Thymus (tissue), 11 donors: ENCODE measurements around the gene ZP3. TPM values are rescaled to one million over a fixed set of nuclear protein-coding genes. Genes with fewer than 3 reads are reported as not detected.
"Not testable (repeated sequence)": the region's sequence is repeated elsewhere in the genome, so short reads cannot be mapped to it uniquely, and the experiment has no call there.

Experiments
- DNase-seq, 9 donors: peaks; one replicate each; pipeline ENCODE4 v3.0.0-alpha.2; 2013; ENCODE audit warnings: low spot score in 9 of 9, low read depth in 6 of 9, missing footprints in 1 of 9
- H3K27ac ChIP-seq, 2 donors: one replicate each; pipeline ENCODE4 v1.5.1; 2013; ENCODE audit warnings: control low read depth in 1 of 2, low read depth in 1 of 2, low read length in 1 of 2, mild to moderate bottlenecking in 1 of 2, moderate library complexity in 1 of 2
- H3K27me3 ChIP-seq, 2 donors: one replicate each; pipeline ENCODE4 v1.5.1; 2013; ENCODE audit warnings: low read length in 1 of 2; ENCODE audit not compliant: control insufficient read depth in 2 of 2, insufficient read depth in 1 of 2
- H3K36me3 ChIP-seq, 2 donors: one replicate each; pipeline ENCODE4 v1.5.1; 2013; ENCODE audit warnings: low read length in 1 of 2, mild to moderate bottlenecking in 1 of 2, moderate library complexity in 1 of 2; ENCODE audit not compliant: control insufficient read depth in 2 of 2, insufficient read depth in 2 of 2
- H3K4me1 ChIP-seq, 2 donors: one replicate each; pipeline ENCODE4 v1.5.1; 2013; ENCODE audit warnings: low read length in 2 of 2; ENCODE audit not compliant: control insufficient read depth in 2 of 2, insufficient read depth in 2 of 2
- H3K4me3 ChIP-seq, 2 donors: one replicate each; pipeline ENCODE4 v1.5.1; 2013; ENCODE audit warnings: low read length in 2 of 2, control low read depth in 1 of 2, mild to moderate bottlenecking in 1 of 2
- H3K9me3 ChIP-seq, 2 donors: one replicate each; pipeline ENCODE4 v1.5.1; 2013; ENCODE audit warnings: low read length in 1 of 2, mild to moderate bottlenecking in 1 of 2; ENCODE audit not compliant: control insufficient read depth in 2 of 2, insufficient read depth in 1 of 2
- WGBS: extraction: QIAGEN DNeasy Blood & Tissue Kit; methylation state at CpG from one replicate; pipeline ENCODE4 v1.1.7; 2013; 5-methylcytosine and 5-hydroxymethylcytosine counted together
- polyA plus RNA-seq: library from polyadenylated mRNA; stranded (reverse); fragments of 200-250 nt; gene quantifications from one replicate; pipeline ENCODE4 v1.2.3, GENCODE V29; 2013
- total RNA-seq: library from RNA; stranded (reverse); fragments of 120-200 nt; gene quantifications from one replicate; pipeline ENCODE4 v1.2.4, GENCODE V29; 2013
- donor health status: healthy.

The ZP3 gene
- total and polyA plus RNA-seq, 2 donors = 1.6 to 2.3 TPM

- peaks cover 4 to 11% of the 10 kb centered on the region in 2 donors for H3K36me3 ChIP-seq
- H3K27me3 ChIP-seq, H3K4me1 ChIP-seq, DNase-seq, H3K9me3 ChIP-seq, H3K4me3 ChIP-seq, H3K27ac ChIP-seq: not testable (repeated sequence)
- WGBS = 93% methylated on average over 10 of the region's 10 CpGs
Measured at GRCh38 chr7:76471556-76472221, 46.9 kb downstream of the ZP3 start.

GRCh38 chr7:76473097-76473496 is 48.3 kb downstream of the ZP3 start:
- H3K4me1 ChIP-seq, H3K4me3 ChIP-seq, H3K27ac ChIP-seq, H3K9me3 ChIP-seq, H3K27me3 ChIP-seq, H3K36me3 ChIP-seq, DNase-seq: not testable (repeated sequence)
- WGBS = 96% methylated on average over 3 of the region's 6 CpGs

GRCh38 chr7:76476280-76476679 is 51.5 kb downstream of the ZP3 start:
- WGBS = 96% methylated on average over 4 of the region's 11 CpGs

GRCh38 chr7:76476742-76477474 is 52.2 kb downstream of the ZP3 start:
- not testable (repeated sequence) for DNase-seq, H3K36me3 ChIP-seq, H3K27ac ChIP-seq, H3K27me3 ChIP-seq, H3K4me1 ChIP-seq, H3K9me3 ChIP-seq, H3K4me3 ChIP-seq
- 95% methylated on average over 22 of the region's 24 CpGs for WGBS

More at GRCh38 chr7:76476280-76476679, 51.5 kb downstream of the ZP3 start:
- not testable (repeated sequence) for DNase-seq, H3K4me3 ChIP-seq, H3K9me3 ChIP-seq, H3K27me3 ChIP-seq, H3K36me3 ChIP-seq, H3K27ac ChIP-seq, H3K4me1 ChIP-seq

GRCh38 chr7:76479628-76480027 is 54.9 kb downstream of the ZP3 start:
- H3K27ac ChIP-seq, DNase-seq, H3K9me3 ChIP-seq, H3K4me1 ChIP-seq, H3K4me3 ChIP-seq, H3K27me3 ChIP-seq: not testable (repeated sequence)
- WGBS = 91% methylated on average over 10 of the region's 11 CpGs
- peaks cover 8 to 14% of the 10 kb centered on the region in 2 donors for H3K36me3 ChIP-seq

GRCh38 chr7:76480403-76481253 is 55.9 kb downstream of the ZP3 start:
- H3K4me3 ChIP-seq, H3K9me3 ChIP-seq, H3K27ac ChIP-seq, H3K27me3 ChIP-seq, DNase-seq, H3K4me1 ChIP-seq: not testable (repeated sequence)
- H3K36me3 ChIP-seq = peaks cover 8 to 14% of the 10 kb centered on the region in 2 donors
- 94% methylated on average over 29 of the region's 29 CpGs for WGBS

GRCh38 chr7:76482660-76483059 is 57.9 kb downstream of the ZP3 start:
- peaks cover 8 to 14% of the 10 kb centered on the region in 2 donors for H3K36me3 ChIP-seq
- WGBS = 97% methylated on average over 24 of the region's 24 CpGs
- not testable (repeated sequence) for H3K4me1 ChIP-seq, H3K4me3 ChIP-seq, H3K27me3 ChIP-seq, H3K27ac ChIP-seq, DNase-seq, H3K9me3 ChIP-seq

- 96% methylated on average over 17 of the region's 17 CpGs for WGBS
- H3K9me3 ChIP-seq, DNase-seq, H3K4me1 ChIP-seq, H3K4me3 ChIP-seq, H3K27me3 ChIP-seq, H3K27ac ChIP-seq: not testable (repeated sequence)
- H3K36me3 ChIP-seq = peaks cover 8 to 14% of the 10 kb centered on the region in 2 donors
Measured at GRCh38 chr7:76483081-76483480, 58.3 kb downstream of the ZP3 start.

- H3K4me3 ChIP-seq, DNase-seq, H3K4me1 ChIP-seq, H3K27me3 ChIP-seq, H3K9me3 ChIP-seq, H3K27ac ChIP-seq: not testable (repeated sequence)
- H3K36me3 ChIP-seq = peaks cover 8 to 14% of the 10 kb centered on the region in 2 donors
- WGBS = 97% methylated on average over 7 of the region's 12 CpGs
Measured at GRCh38 chr7:76484456-76484855, 59.7 kb downstream of the ZP3 start.
